Heart left ventricle (tissue), 16 donors: ENCODE results near the gene TGFBR2. TPM values are rescaled to one million over a fixed set of nuclear protein-coding genes. Genes with fewer than 3 reads are reported as not detected.

Experiments
- ATAC-seq, 4 donors: fragments of 200-7000 bp; cut with Tn5 transposase; one replicate each; pipeline ENCODE4 v1.9.1; 2020 to 2022; ENCODE audit warnings: moderate library complexity in 4 of 4, mild to moderate bottlenecking in 3 of 4, moderate number of reproducible peaks in 1 of 4
- DNase-seq, 5 donors: peaks; one replicate each; pipeline ENCODE4 v3.0.0-alpha.2; 2020
- H3K27ac ChIP-seq, 12 donors: fragments of 200-600 bp; sonication (generic) in 4 of 12; one replicate each; pipeline versions ENCODE4 v1.5.0 to v1.8.0; 2016 to 2022; ENCODE audit warnings: mild to moderate bottlenecking in 2 of 12
- H3K27me3 ChIP-seq, 9 donors: fragments of 200-600 bp; sonication (generic) in 2 of 9; one replicate each; pipeline versions ENCODE4 v1.5.1 to v1.8.0; 2016 to 2022; ENCODE audit warnings: mild to moderate bottlenecking in 3 of 9
- H3K36me3 ChIP-seq, 9 donors: fragments of 200-600 bp; sonication (generic) in 2 of 9; one replicate each; pipeline versions ENCODE4 v1.5.0 to v1.8.0; 2018 to 2022; ENCODE audit warnings: mild to moderate bottlenecking in 2 of 9
- H3K4me1 ChIP-seq, 12 donors: fragments of 200-600 bp; sonication (generic) in 4 of 12; one replicate each; pipeline versions ENCODE4 v1.5.0 to v1.8.0; 2016 to 2022; ENCODE audit warnings: mild to moderate bottlenecking in 3 of 12
- H3K4me3 ChIP-seq, 12 donors: fragments of 200-600 bp; sonication (generic) in 4 of 12; one replicate each; pipeline versions ENCODE4 v1.5.0 to v1.8.0; 2017 to 2022; ENCODE audit warnings: mild to moderate bottlenecking in 9 of 12, moderate library complexity in 4 of 12
- H3K9me3 ChIP-seq, 12 donors: fragments of 200-600 bp; sonication (generic) in 4 of 12; one replicate each; pipeline versions ENCODE4 v1.5.0 to v1.8.0; 2016 to 2022; ENCODE audit warnings: mild to moderate bottlenecking in 1 of 12
- CTCF ChIP-seq, 12 donors: fragments of 200-600 bp; sonication (generic) in 4 of 12; IDR thresholded peaks; one replicate each; pipeline versions ENCODE4 v1.5.0 to v1.8.0; 2018 to 2022; ENCODE audit warnings: antibody characterized with exemption in 12 of 12, mild to moderate bottlenecking in 5 of 12
- POLR2A ChIP-seq, 2 donors: fragments of 450-650 bp; IDR thresholded peaks; one replicate each; pipeline ENCODE4 v1.6.1; 2017; ENCODE audit warnings: antibody characterized with exemption in 2 of 2, mild to moderate bottlenecking in 2 of 2, moderate library complexity in 2 of 2
- WGBS, 4 donors: extraction: QIAGEN DNeasy Blood & Tissue Kit in 2 of 4; methylation state at CpG; one replicate each; pipeline versions ENCODE4 v1.1.5 to v1.1.7; 2013 to 2018; 5-methylcytosine and 5-hydroxymethylcytosine counted together
- intact Hi-C, 10 donors: fragments of 100-400 bp; cut with DNase I; formaldehyde crosslinking; loops; one replicate each; pipeline versions ENCODE4 v1.11.1 to v1.14.2; 2022
- polyA plus RNA-seq, 2 donors: library from polyadenylated mRNA; stranded (reverse); fragments of 200-250 nt; gene quantifications; one replicate each; pipeline ENCODE4 v1.2.3, GENCODE V29; 2013
- total RNA-seq, 9 donors: library from RNA; depleted of rRNA in 2 of 9; stranded (reverse); fragments of >200 nt in 2 of 9; fragmentation: NEBNext Ultra II Directional in 3 of 9; extraction: Animal tissue kit (Norgen Biotek cat#: 25700) in 3 of 9; gene quantifications; one replicate each; pipeline versions ENCODE4 v1.1.0 to v1.2.4, GENCODE V29; 2016 to 2023
- donor health status: ischemic (EF 13 %, LVEDD 7.1; RV severe dilation, severe dysfunction).
- donor health status: healthy with polysubstance abuse.
- donor health status: DM: no; HTN: yes; CAD: no.
- donor health status: DM: no; HTN: no; CAD: no.
- donor health status: ischemic (EF 25% LVEDD 6.9; RV normal size, moderate dysfunction).
- donor health status: ischemic (EF 25% LVEDD 5.7; RV mildly dilated, moderate dysfunction).
- donor health status: healthy.
- donor health status: DM: yes; HTN: yes; CAD: no.
- donor health status: ischemic (EF 35%, LVEDD 5.7; RV mildly dilated, moderate dysfunction).
- donor health status: nonischemic (EF 11% LVEDD 7.7; RV severe dilation, severe dysfunction).
- donor health status: DM: yes; HTN: yes; CAD: no.
- donor health status: PGD.
- donor health status: ischemic (EF 29% LVEDD 5.4; RV normal size, mild dysfunction).
- donor health status: nonischemic (EF 23%, LVEDD 6.1; RV moderate dilation, normal function).

The TGFBR2 gene
- total and polyA plus RNA-seq, 11 donors: 13.8 to 217 (median 143) TPM

DNA sequence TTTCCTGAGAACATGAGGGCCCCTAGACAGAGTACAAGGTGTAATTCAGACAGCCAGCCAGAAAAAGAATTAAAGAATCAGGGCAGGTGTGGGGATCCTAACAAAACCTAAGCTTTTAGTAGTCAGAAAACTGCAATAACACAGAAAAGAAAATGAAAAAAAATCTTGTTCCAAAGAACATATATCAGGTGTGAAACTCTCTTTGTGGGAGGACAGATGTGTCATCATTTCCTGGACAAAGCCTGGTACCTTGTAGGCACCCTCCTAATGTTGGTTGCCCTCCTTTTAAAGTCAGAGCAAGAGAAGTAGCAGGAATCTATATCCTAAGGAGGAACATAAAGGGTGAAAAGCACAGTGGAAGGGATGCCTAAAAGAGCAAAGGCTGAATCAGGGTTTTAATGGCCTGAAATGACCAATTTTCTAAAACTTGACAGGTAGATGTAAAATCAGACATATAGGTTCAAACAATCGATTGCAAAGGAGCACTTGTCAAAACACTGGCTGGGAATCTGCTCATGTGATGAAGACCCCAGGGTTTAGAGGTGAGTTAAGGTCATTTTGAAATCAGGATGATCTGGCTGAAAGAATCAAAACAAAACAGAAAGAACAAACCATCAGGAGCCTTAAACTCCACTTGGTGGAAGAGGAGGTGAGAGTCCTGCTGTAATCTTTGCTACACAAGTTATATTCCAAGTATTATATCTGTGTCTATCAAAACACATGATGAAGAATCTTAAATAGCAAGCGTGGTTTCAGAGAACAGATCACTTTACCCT lies 54.9 kb downstream of the TGFBR2 start:
- DNase-seq (no peak), ATAC-seq (no peak)
- H3K9me3 ChIP-seq: no peaks in the 10 kb centered on the region
- TF ChIP-seq CTCF (IDR thresholded peaks at IDR 0.05) (no peak), POLR2A (IDR thresholded peaks at IDR 0.05) (no peak)
- intact Hi-C loops: loop anchor here in 1 of 10 donors (10.0 kb wide), 1 partner anchor 46 kb away; no protein-coding TSS in a partner anchor
- H3K27me3 ChIP-seq: no peaks in the 10 kb centered on the region
- no peak overlapping the region for H3K4me3 ChIP-seq
- H3K27ac ChIP-seq: peak overlapping the region in 4 of 12 donors; percentile 9 to 92 (median 27)
- H3K36me3 ChIP-seq: peaks cover 0 to 59% (median 32%) of the 10 kb centered on the region in 9 donors
- H3K4me1 ChIP-seq: peaks cover 22 to 99% (median 82%) of the 10 kb centered on the region in 12 donors
- 69 to 72% (median 70%) methylated on average over 2 of the region's 2 CpGs for WGBS, 4 donors

DNA sequence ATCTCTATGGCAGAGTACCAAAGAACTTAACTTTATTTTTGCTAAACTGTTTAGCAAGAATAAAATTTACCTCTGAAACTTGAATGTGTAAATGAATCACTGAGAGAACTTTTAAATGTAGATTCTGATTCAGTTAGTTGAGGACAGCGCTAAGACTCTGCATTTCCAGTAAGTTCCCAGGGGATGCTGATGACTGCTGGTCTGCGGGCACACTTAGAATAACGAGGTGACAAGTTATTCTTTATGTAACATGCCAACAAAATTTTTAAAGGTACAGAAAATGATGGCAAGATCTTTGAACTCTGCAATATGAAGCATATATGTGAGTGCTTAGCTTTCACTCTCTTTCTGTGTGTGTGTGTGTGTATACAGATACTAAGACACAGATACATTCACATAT lies 56.4 kb downstream of the TGFBR2 start:
- H3K4me1 ChIP-seq: peaks cover 19 to 99% (median 81%) of the 10 kb centered on the region in 12 donors
- ATAC-seq: no peak

GRCh38 chr3:30663533-30664241 lies 57.3 kb downstream of the TGFBR2 start:
- ATAC-seq (no peak), DNase-seq (no peak)
- 75 to 81% (median 77%) methylated on average over 4 of the region's 4 CpGs for WGBS, 4 donors
- Histone ChIP-seq H3K4me1 (peaks cover 14 to 99% (median 80%) of the 10 kb centered on the region in 12 donors), H3K4me3 (no peak overlapping the region), H3K27ac (peak overlapping the region in 2 of 12 donors; percentile 12 to 74), H3K36me3 (peaks cover 0 to 53% (median 26%) of the 10 kb centered on the region in 9 donors), H3K9me3 (no peaks in the 10 kb centered on the region), H3K27me3 (no peaks in the 10 kb centered on the region)
- intact Hi-C loops: loop anchor here in 1 of 10 donors (10.0 kb wide), 1 partner anchor 49 kb away; no protein-coding TSS in a partner anchor
- TF ChIP-seq POLR2A (IDR thresholded peaks at IDR 0.05) (no peak), CTCF (IDR thresholded peaks at IDR 0.05) (no peak)

More for the DNA sequence above, 56.4 kb downstream of the TGFBR2 start:
- no peak overlapping the region for H3K4me3 ChIP-seq
- TF ChIP-seq POLR2A (IDR thresholded peaks at IDR 0.05) (no peak), CTCF (IDR thresholded peaks at IDR 0.05) (no peak)
- peak overlapping the region in 2 of 12 donors; percentile 8 to 34 for H3K27ac ChIP-seq
- no peak for DNase-seq
- 35 to 41% (median 36%) methylated on average over 3 of the region's 3 CpGs for WGBS, 4 donors
- H3K36me3 ChIP-seq: peaks cover 0 to 47% (median 27%) of the 10 kb centered on the region in 9 donors
- no peaks in the 10 kb centered on the region for H3K27me3 ChIP-seq
- H3K9me3 ChIP-seq: no peaks in the 10 kb centered on the region
- intact Hi-C loops: loop anchor here in 1 of 10 donors (10.0 kb wide), 1 partner anchor 48 kb away; no protein-coding TSS in a partner anchor

- Histone ChIP-seq H3K27ac (peak overlapping the region in 6 of 12 donors; percentile 4 to 74 (median 28)), H3K4me1 (peaks cover 11 to 97% (median 72%) of the 10 kb centered on the region in 12 donors), H3K36me3 (peaks cover 0 to 58% (median 29%) of the 10 kb centered on the region in 9 donors), H3K9me3 (no peaks in the 10 kb centered on the region), H3K4me3 (no peak overlapping the region), H3K27me3 (no peaks in the 10 kb centered on the region)
- intact Hi-C loops: loop anchor here in 1 of 10 donors (10.0 kb wide), 1 partner anchor 50 kb away; no protein-coding TSS in a partner anchor
- no peak for TF ChIP-seq CTCF (IDR thresholded peaks at IDR 0.05)
- TF ChIP-seq POLR2A (IDR thresholded peaks at IDR 0.05): no peak
- ATAC-seq (no peak), DNase-seq (no peak)
- 69 to 73% (median 70%) methylated on average over 8 of the region's 8 CpGs for WGBS, 4 donors
Observed at GRCh38 chr3:30664459-30664858, 58.1 kb downstream of the TGFBR2 start.
